Transverse colon (tissue), 4 donors: ENCODE data around the gene TRIM46. TPM values are rescaled to one million over a fixed set of nuclear protein-coding genes. Genes with fewer than 3 reads are reported as not detected.

Experiments used
- DNase-seq: peaks from one replicate; pipeline ENCODE4 v3.0.0-alpha.2; 2019
- H3K27ac ChIP-seq, 4 donors: fragments of 200-600 bp; sonication (generic); 2 replicates each; pipeline ENCODE4 v1.5.1; 2016 to 2018; ENCODE audit warnings: inconsistent platforms in 4 of 4
- H3K27me3 ChIP-seq: fragments of 200-600 bp; sonication (generic); 2 replicates; pipeline ENCODE4 v1.5.1; 2017; ENCODE audit warnings: inconsistent platforms
- H3K36me3 ChIP-seq, 4 donors: fragments of 200-600 bp; sonication (generic); 2 replicates each; pipeline ENCODE4 v1.5.1; 2017 to 2019; ENCODE audit warnings: inconsistent platforms in 4 of 4
- H3K4me1 ChIP-seq, 4 donors: fragments of 200-600 bp; sonication (generic); 2 replicates each; pipeline ENCODE4 v1.5.1; 2017 to 2020; ENCODE audit warnings: inconsistent platforms in 4 of 4
- H3K4me3 ChIP-seq, 4 donors: fragments of 200-600 bp; sonication (generic); 1 replicate in 1 of 4; 2 replicates in 3 of 4; pipeline versions ENCODE4 v1.5.1 to v1.6.1; 2017 to 2019; ENCODE audit warnings: inconsistent platforms in 4 of 4
- H3K9me3 ChIP-seq, 2 donors: fragments of 200-600 bp; sonication (generic); 2 replicates each; pipeline ENCODE4 v1.5.1; 2017 to 2019; ENCODE audit warnings: inconsistent platforms in 2 of 2
- CTCF ChIP-seq, 5 experiments: fragments of 200-600 bp in 3 of 5; fragments of 450-650 bp in 2 of 5; sonication (generic) in 3 of 5; IDR thresholded peaks; 1 replicate in 2 of 5; 2 replicates in 3 of 5; pipeline ENCODE4 v1.5.1; 2016 to 2017; ENCODE audit warnings: antibody characterized with exemption in 5 of 5, inconsistent platforms in 3 of 5, mild to moderate bottlenecking in 2 of 5, moderate library complexity in 1 of 5
- EP300 ChIP-seq: sonication (generic); formaldehyde crosslinking; IDR thresholded peaks from one replicate; pipeline ENCODE4 v1.6.1; 2017; ENCODE audit warnings: antibody characterized with exemption, low read depth
- POLR2A ChIP-seq: fragments of 450-650 bp; IDR thresholded peaks from one replicate; pipeline ENCODE4 v1.6.1; 2016; ENCODE audit warnings: antibody characterized with exemption, mild to moderate bottlenecking, moderate library complexity
- POLR2AphosphoS5 ChIP-seq, 3 donors: sonication (generic); formaldehyde crosslinking; IDR thresholded peaks; one replicate each; pipeline ENCODE4 v1.6.1; 2016; ENCODE audit warnings: antibody characterized with exemption in 3 of 3
- WGBS, 2 donors: methylation state at CpG; one replicate each; pipeline ENCODE4 v1.1.5; 2018; ENCODE audit warnings: low coverage in 1 of 2; 5-methylcytosine and 5-hydroxymethylcytosine counted together
- in situ Hi-C, 4 donors: fragments of 200-750 bp; cut with MboI; loops; one replicate each; pipeline versions ENCODE4 v1.15.0 to v1.15.1; 2017; ENCODE audit warnings: low sequenced_read_pairs in 3 of 4, low pct_ligation_motif_present in 1 of 4, low pct_unique_long_range_greater_than_20kb in 1 of 4
- intact Hi-C: fragments of 100-400 bp; cut with DNase I; formaldehyde crosslinking; loops from one replicate; pipeline ENCODE4 v1.15.1; 2023; ENCODE audit warnings: low total_unique reads
- total RNA-seq, 4 donors: library from RNA; depleted of rRNA; stranded (reverse); fragments of >200 nt; gene quantifications; one replicate each; pipeline ENCODE4 v1.1.0, GENCODE V29; 2016

Gene TRIM46
- total RNA-seq = under 1 TPM in 2 of 4 donors, not detected in 2; 0.41 to 0.48 TPM

GRCh38 chr1:155173478-155174323, at the start of gene TRIM46:
TSS of gene TRIM46 (plus strand) at chr1:155173849. CDS start at chr1:155173967, 118 bp downstream.
- H3K27ac ChIP-seq = peak within 1 kb of the TSS; percentile 92 to 95 (median 93)
- in situ Hi-C loops = loop anchor here in 1 of 4 donors (25.0 kb wide), 1 partner anchor 261 kb away; no protein-coding TSS in a partner anchor
- H3K9me3 ChIP-seq = no peaks in the 10 kb centered on the region
- DNase-seq = peak; percentile 42
- H3K36me3 ChIP-seq = no peaks in the 10 kb centered on the region
- H3K4me3 ChIP-seq = peak within 1 kb of the TSS; percentile 52 to 91 (median 76)
- 2 to 5% methylated on average over 12 to 38 of the region's 38 CpGs for WGBS, 2 donors
- TF ChIP-seq CTCF (IDR thresholded peaks at IDR 0.05) = peak in 2 of 5 experiments; percentile 6 to 12
- no peak for TF ChIP-seq POLR2A
- no peak for TF ChIP-seq EP300
- TF ChIP-seq POLR2AphosphoS5 (IDR thresholded peaks at IDR 0.05) = no peak
- intact Hi-C loops = no loop called here
- peaks cover 15 to 31% (median 25%) of the 10 kb centered on the region in 4 donors for H3K4me1 ChIP-seq
- H3K27me3 ChIP-seq = peaks cover 6% of the 10 kb centered on the region

DNA sequence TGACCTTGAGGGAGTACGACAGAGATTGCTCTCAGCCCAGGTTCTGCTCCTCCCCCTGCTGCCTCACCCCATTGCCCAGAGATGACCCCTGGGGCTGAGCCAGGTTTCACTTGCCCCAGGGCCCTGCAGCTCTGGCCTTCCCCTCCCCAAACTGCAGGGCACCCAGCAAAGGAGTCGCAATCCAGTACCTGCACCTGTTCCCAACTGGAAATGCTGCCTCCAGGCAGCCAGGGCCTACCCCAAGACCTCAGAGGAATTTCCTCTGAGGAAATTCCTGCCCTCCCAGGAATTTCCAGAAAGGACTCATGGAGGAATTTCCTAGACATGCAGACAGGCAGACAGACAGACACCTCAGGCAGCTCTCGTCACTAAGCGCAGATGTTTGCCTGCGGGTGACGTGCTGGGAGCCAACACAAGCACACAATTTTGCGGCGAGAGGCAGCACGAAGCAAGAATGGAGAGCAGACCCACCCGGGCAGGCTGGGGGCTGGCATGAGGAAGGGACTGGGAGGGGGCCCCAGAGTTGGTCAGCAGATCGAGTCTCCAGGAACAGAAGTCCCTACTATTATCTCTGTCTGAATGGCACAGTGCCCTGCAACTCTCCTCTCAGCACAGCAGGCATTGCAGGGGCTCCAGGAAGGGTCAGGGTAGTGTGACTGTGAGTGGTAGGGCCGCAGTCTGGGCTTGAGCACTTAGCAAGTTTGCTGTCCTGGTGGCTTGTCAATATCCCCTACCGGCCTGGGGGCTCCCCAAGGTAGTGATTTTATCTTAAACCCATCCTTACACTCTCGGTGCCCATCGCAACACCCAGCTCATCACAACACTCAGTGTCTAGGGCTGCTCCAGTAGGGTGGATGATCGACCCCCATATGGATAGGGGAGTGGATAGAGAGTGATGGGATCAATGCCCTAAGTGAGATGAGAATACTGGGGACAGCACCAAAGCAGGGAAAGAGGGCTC, 48.9 kb upstream of the TRIM46 start:
- in situ Hi-C loops = no loop called here
- peaks cover 14 to 71% (median 59%) of the 10 kb centered on the region in 4 donors for H3K4me1 ChIP-seq
- TF ChIP-seq POLR2AphosphoS5 (IDR thresholded peaks at IDR 0.05) = no peak
- no peak for TF ChIP-seq CTCF (IDR thresholded peaks at IDR 0.05)
- TF ChIP-seq EP300 = no peak
- TF ChIP-seq POLR2A = no peak
- 67% methylated on average over 11 of the region's 16 CpGs; no CpG with 5 or more reads in 1 of the 2 donors for WGBS, 2 donors
- intact Hi-C loops = loop anchor here (5.0 kb wide), 1 partner anchor 32 kb away; no protein-coding TSS in a partner anchor
- no peaks in the 10 kb centered on the region for H3K36me3 ChIP-seq
- peak overlapping the region; percentile 93 to 100 (median 94) for H3K27ac ChIP-seq
- no peak overlapping the region for H3K4me3 ChIP-seq
- DNase-seq = peak; percentile 56
- no peaks in the 10 kb centered on the region for H3K27me3 ChIP-seq
- H3K9me3 ChIP-seq = no peaks in the 10 kb centered on the region

GRCh38 chr1:155125511-155125945, 48.1 kb upstream of the TRIM46 start:
- Histone ChIP-seq H3K36me3 (no peaks in the 10 kb centered on the region), H3K27me3 (no peaks in the 10 kb centered on the region), H3K4me1 (peaks cover 14 to 71% (median 61%) of the 10 kb centered on the region in 4 donors), H3K9me3 (no peaks in the 10 kb centered on the region), H3K4me3 (no peak overlapping the region), H3K27ac (peak overlapping the region; percentile 93 to 100 (median 94))
- 52% methylated on average over 11 of the region's 11 CpGs; no CpG with 5 or more reads in 1 of the 2 donors for WGBS, 2 donors
- intact Hi-C loops (loop anchor here (5.0 kb wide), 1 partner anchor 33 kb away; no protein-coding TSS in a partner anchor), in situ Hi-C loops (no loop called here)
- DNase-seq = no peak
- peak in 1 of 5 experiments; percentile 7 for TF ChIP-seq CTCF (IDR thresholded peaks at IDR 0.05)
- TF ChIP-seq POLR2AphosphoS5 (IDR thresholded peaks at IDR 0.05) = no peak
